Peyer's patch (tissue), 4 donors: ENCODE data around the gene FAM228B. TPM values are rescaled to one million over a fixed set of nuclear protein-coding genes. Genes with fewer than 3 reads are reported as not detected.

Experiments used
- DNase-seq, 3 donors: peaks; one replicate each; pipeline ENCODE4 v3.0.0-alpha.2; 2017 to 2019
- H3K27ac ChIP-seq, 4 donors: fragments of 200-600 bp; sonication (generic); one replicate each; pipeline ENCODE4 v1.5.1; 2016 to 2019
- H3K27me3 ChIP-seq, 2 donors: fragments of 200-600 bp; sonication (generic); one replicate each; pipeline ENCODE4 v1.5.1; 2019
- H3K36me3 ChIP-seq, 3 donors: fragments of 200-600 bp; sonication (generic); one replicate each; pipeline ENCODE4 v1.5.1; 2016 to 2019
- H3K4me1 ChIP-seq, 4 donors: fragments of 200-600 bp; sonication (generic); one replicate each; pipeline ENCODE4 v1.5.1; 2016 to 2019
- H3K4me3 ChIP-seq, 4 donors: fragments of 200-600 bp; sonication (generic); 1 replicate in 3 of 4; 2 replicates in 1 of 4; pipeline ENCODE4 v1.5.1; 2016 to 2019; ENCODE audit warnings: mild to moderate bottlenecking in 1 of 4
- H3K9me3 ChIP-seq, 4 donors: fragments of 200-600 bp; sonication (generic); one replicate each; pipeline ENCODE4 v1.5.1; 2016 to 2019; ENCODE audit warnings: mild to moderate bottlenecking in 1 of 4
- POLR2A ChIP-seq, 2 donors: fragments of 450-650 bp; IDR thresholded peaks; one replicate each; pipeline ENCODE4 v1.5.1; 2017; ENCODE audit warnings: antibody characterized with exemption in 2 of 2, mild to moderate bottlenecking in 2 of 2, moderate library complexity in 2 of 2
- total RNA-seq, 4 donors: library from RNA; depleted of rRNA; stranded (reverse); fragments of >200 nt; gene quantifications; one replicate each; pipeline ENCODE4 v1.1.0, GENCODE V29; 2016
- TF ChIP-seq, protein P1 (sequence below), 6 experiments: fragments of 450-650 bp in 4 of 6; fragments of 200-600 bp in 2 of 6; sonication (generic) in 1 of 6; IDR thresholded peaks; one replicate each; pipeline ENCODE4 v1.5.1; 2017 to 2019; ENCODE audit warnings: antibody characterized with exemption in 6 of 6, mild to moderate bottlenecking in 3 of 6, moderate library complexity in 1 of 6

FAM228B gene
- total RNA-seq, 4 donors from 2014 or later: 6.0 to 35.5 (median 9.1) TPM

DNA sequence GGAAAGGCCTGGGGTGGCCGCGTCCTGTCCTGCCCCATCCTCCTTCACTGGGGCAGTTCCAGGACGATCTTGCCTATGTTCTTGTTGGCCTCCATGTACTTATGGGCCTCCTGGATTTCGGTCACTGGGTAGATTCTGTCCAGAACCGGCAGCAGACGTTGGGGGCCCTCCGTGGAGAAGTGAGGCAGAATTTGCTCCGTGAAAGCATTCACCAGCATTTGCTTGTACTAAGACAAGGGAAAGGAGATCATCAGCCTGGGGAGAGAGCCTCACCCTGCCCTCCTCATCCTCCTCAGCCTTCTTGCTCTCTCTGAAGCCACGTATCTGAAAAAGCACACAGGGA is 45.8 kb upstream of the FAM228B start:
- Histone ChIP-seq H3K27ac (peak overlapping the region; percentile 86 to 100 (median 97)), H3K27me3 (no peaks in the 10 kb centered on the region), H3K36me3 (peaks cover 0 to 46% (median 0%) of the 10 kb centered on the region in 3 donors), H3K9me3 (no peaks in the 10 kb centered on the region), H3K4me1 (peaks cover 0 to 21% (median 7%) of the 10 kb centered on the region in 4 donors), H3K4me3 (peak overlapping the region; percentile 64 to 80 (median 74))
- TF ChIP-seq, protein P1, sequence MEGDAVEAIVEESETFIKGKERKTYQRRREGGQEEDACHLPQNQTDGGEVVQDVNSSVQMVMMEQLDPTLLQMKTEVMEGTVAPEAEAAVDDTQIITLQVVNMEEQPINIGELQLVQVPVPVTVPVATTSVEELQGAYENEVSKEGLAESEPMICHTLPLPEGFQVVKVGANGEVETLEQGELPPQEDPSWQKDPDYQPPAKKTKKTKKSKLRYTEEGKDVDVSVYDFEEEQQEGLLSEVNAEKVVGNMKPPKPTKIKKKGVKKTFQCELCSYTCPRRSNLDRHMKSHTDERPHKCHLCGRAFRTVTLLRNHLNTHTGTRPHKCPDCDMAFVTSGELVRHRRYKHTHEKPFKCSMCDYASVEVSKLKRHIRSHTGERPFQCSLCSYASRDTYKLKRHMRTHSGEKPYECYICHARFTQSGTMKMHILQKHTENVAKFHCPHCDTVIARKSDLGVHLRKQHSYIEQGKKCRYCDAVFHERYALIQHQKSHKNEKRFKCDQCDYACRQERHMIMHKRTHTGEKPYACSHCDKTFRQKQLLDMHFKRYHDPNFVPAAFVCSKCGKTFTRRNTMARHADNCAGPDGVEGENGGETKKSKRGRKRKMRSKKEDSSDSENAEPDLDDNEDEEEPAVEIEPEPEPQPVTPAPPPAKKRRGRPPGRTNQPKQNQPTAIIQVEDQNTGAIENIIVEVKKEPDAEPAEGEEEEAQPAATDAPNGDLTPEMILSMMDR (IDR thresholded peaks at IDR 0.05): no peak
- no peak for TF ChIP-seq POLR2A (IDR thresholded peaks at IDR 0.05)
- DNase-seq: no peak

DNA sequence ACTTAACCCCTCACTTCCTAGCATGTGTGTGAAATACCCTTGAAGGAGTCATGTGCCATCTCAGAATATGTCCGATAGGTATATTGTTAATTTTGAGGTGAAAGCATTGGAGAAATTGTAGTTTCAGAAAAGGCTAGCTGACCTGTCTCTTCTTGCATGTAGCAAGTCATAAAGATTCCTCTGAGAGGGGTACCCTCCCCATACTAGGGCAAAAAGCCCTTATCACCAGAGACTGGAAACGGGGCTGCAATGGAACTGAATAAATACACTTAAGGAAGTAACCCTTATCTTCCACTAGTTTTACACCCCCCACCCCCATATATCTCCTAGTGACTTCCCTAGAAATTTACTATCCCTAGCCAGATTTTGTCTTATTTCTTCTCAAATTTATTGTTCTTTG is 45.4 kb upstream of the FAM228B start:
- Histone ChIP-seq H3K4me3 (peak overlapping the region; percentile 64 to 80 (median 74)), H3K27me3 (no peaks in the 10 kb centered on the region), H3K9me3 (no peaks in the 10 kb centered on the region), H3K36me3 (peaks cover 0 to 46% (median 0%) of the 10 kb centered on the region in 3 donors), H3K4me1 (peaks cover 3 to 25% (median 7%) of the 10 kb centered on the region in 4 donors), H3K27ac (peak overlapping the region; percentile 86 to 100 (median 97))
- TF ChIP-seq, protein P1 (IDR thresholded peaks at IDR 0.05): no peak
- no peak for TF ChIP-seq POLR2A (IDR thresholded peaks at IDR 0.05)
- DNase-seq: no peak

DNA sequence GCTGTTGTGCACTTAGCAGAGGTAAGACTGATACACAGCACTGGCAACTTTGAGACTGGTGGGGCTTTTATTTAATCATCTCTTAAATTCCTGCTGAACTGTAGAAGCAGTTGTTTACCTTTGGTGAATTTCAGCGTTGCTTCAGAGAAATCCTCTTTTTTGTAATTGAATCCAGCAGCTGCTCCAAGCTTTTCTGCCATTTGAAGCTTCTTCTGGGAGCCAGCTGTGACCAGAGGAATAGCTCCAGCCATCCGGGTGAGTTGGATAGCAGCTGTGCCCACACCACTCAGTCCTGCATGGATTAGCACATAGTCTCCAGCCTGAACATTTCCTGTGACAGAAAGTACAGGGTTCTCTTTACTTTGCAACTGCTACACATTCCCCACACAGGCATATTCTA is 42.6 kb upstream of the FAM228B start:
- Histone ChIP-seq H3K36me3 (peaks cover 0 to 36% (median 0%) of the 10 kb centered on the region in 3 donors), H3K4me3 (no peak overlapping the region), H3K27me3 (no peaks in the 10 kb centered on the region), H3K4me1 (peaks cover 6 to 14% (median 8%) of the 10 kb centered on the region in 4 donors), H3K9me3 (no peaks in the 10 kb centered on the region), H3K27ac (no peak overlapping the region)
- no peak for DNase-seq
- no peak for TF ChIP-seq POLR2A (IDR thresholded peaks at IDR 0.05)
- TF ChIP-seq, protein P1 (IDR thresholded peaks at IDR 0.05): no peak

DNA sequence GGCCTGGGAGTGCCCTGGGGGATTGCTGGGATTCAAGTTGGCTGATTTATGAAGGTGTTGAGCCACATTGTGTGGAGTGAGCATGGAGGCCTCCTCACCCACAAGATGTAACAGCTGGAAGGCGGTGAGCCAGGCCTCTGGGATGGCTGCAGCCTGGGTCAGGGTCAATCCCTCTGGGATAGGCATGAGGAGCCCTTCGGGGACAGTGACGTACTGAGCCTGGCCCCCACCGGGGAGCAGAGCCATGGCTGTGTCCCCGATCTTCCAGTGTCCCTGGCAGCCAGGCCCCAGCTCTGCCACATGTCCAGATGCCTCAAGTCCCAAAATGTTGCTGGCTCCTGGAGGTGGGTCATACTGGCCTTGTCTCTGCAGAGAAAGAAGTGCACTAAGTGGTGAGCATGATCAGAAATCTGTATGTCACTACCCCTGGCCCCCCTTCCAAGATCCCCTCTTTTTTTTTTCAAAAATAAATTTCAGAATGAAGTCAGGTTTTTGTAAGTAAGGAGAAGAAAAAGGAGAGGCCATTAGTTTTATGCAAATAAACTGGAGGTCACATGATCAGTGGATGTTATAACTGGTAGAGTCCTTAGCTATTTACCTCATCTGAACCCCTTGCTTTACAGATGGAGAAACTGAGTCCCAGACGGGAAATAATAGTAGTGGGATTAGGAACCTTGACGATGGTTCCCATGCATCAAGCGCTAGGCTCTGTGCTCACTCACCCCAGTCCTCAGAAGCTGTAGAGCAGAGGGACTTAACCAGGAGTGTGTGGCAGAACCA is 40.3 kb upstream of the FAM228B start:
- DNase-seq: no peak

DNA sequence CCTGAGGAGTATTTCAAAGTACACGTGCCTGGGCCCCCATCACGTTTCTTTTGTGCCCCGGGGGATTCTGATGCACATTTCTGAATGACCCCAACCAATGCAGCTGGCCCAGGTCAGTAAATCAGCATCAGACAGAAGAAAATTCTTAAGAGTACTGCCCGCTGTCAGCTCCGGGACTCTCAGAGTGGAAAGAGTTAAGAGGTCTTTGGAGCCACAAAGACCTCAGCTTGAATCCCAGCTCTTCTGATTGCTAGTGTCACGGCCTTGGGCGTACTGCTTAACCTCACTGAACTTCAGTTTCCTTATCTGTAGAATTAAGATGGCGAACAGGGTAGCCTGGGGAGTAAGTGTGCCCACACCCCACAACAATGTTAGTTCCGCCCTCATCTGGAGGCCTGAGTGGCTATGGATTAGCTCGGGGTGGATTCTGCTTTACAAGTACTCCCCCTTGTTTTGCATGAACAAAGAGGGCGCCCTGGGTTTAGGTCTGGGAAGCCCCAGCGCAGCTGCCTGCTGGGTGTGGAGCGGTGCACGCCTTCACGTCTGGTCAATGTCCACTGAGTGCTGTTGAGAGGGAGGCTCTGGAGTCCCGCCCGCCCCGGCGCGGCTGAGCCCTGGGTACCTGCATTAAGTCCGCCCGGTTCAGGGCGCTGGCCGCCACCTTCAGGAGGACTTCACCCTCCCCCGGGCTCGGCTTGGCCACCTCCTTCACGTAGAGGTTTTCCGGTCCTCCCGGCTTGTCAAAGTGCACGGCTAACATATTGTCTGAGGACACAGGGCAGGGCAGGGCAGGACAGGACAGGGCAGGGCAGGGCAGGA is 39.5 kb upstream of the FAM228B start:
- no peaks in the 10 kb centered on the region for H3K27me3 ChIP-seq
- H3K4me3 ChIP-seq: peak overlapping the region; percentile 39 to 60 (median 54)
- peak; percentile 48 to 85 for TF ChIP-seq POLR2A (IDR thresholded peaks at IDR 0.05)
- TF ChIP-seq, protein P1 (IDR thresholded peaks at IDR 0.05): no peak
- no peaks in the 10 kb centered on the region for H3K9me3 ChIP-seq
- peak overlapping the region; percentile 80 to 96 (median 94) for H3K27ac ChIP-seq
- H3K4me1 ChIP-seq: peaks cover 0 to 7% (median 6%) of the 10 kb centered on the region in 4 donors
- peaks cover 0 to 40% (median 0%) of the 10 kb centered on the region in 3 donors for H3K36me3 ChIP-seq
- peak; percentile 64 to 97 (median 95) for DNase-seq

More for the DNA sequence above, 40.3 kb upstream of the FAM228B start:
- peak overlapping the region; percentile 80 to 96 (median 94) for H3K27ac ChIP-seq
- TF ChIP-seq, protein P1 (IDR thresholded peaks at IDR 0.05): no peak
- no peak for TF ChIP-seq POLR2A (IDR thresholded peaks at IDR 0.05)
- H3K4me3 ChIP-seq: peak overlapping the region; percentile 39 to 60 (median 54)
- peaks cover 0 to 8% (median 6%) of the 10 kb centered on the region in 4 donors for H3K4me1 ChIP-seq
- no peaks in the 10 kb centered on the region for H3K27me3 ChIP-seq
- no peaks in the 10 kb centered on the region for H3K9me3 ChIP-seq
- H3K36me3 ChIP-seq: peaks cover 0 to 39% (median 0%) of the 10 kb centered on the region in 3 donors
